Kidney glomerular epithelial cell (primary cell): Measurements from ENCODE around the gene GTF2A1.
"Not testable (repeated sequence)": the region's sequence is repeated elsewhere in the genome, so short reads cannot be mapped to it uniquely, and the experiment has no call there.

Experiments used
- DNase-seq: peaks from one replicate; lab custom pipeline; 2025; lab: John Stamatoyannopoulos, UW

Gene GTF2A1

GRCh38 chr14:81220830-81221578 lies at the start of gene GTF2A1:
GTF2A1 (minus strand) TSS chr14:81220959; CDS start chr14:81220518, 441 bp downstream.
- peak; percentile 95 for DNase-seq

- no peak for DNase-seq
Measured at GRCh38 chr14:81269979-81270375, 49.2 kb upstream of the GTF2A1 start.

- peak; percentile 91 for DNase-seq
Measured at GRCh38 chr14:81269100-81269978, 48.6 kb upstream of the GTF2A1 start.

GRCh38 chr14:81268016-81268416 lies 47.3 kb upstream of the GTF2A1 start:
- DNase-seq, result peak; percentile 97

GRCh38 chr14:81265636-81266169 lies 44.9 kb upstream of the GTF2A1 start:
- DNase-seq, result no peak

- no peak for DNase-seq
Measured at GRCh38 chr14:81264671-81265070, 43.9 kb upstream of the GTF2A1 start.

GRCh38 chr14:81263777-81264410 lies 43.1 kb upstream of the GTF2A1 start:
- no peak for DNase-seq

GRCh38 chr14:81261176-81261575 lies 40.4 kb upstream of the GTF2A1 start:
- DNase-seq, result no peak

GRCh38 chr14:81260732-81261131 lies 40.0 kb upstream of the GTF2A1 start:
- no peak for DNase-seq

GRCh38 chr14:81256289-81256960 lies 35.7 kb upstream of the GTF2A1 start:
- no peak for DNase-seq

- no peak for DNase-seq
Measured at GRCh38 chr14:81252278-81252677, 31.5 kb upstream of the GTF2A1 start.

- no peak for DNase-seq
Measured at GRCh38 chr14:81247271-81247766, 26.6 kb upstream of the GTF2A1 start.

GRCh38 chr14:81246461-81247270 lies 25.9 kb upstream of the GTF2A1 start:
- DNase-seq, result no peak

- DNase-seq, result no peak
Measured at GRCh38 chr14:81245771-81246170, 25.0 kb upstream of the GTF2A1 start.

- not testable (repeated sequence) for DNase-seq
Measured at GRCh38 chr14:81244431-81244830, 23.7 kb upstream of the GTF2A1 start.

GRCh38 chr14:81243499-81243898 lies 22.7 kb upstream of the GTF2A1 start:
- no peak for DNase-seq

- DNase-seq, result not testable (repeated sequence)
Measured at GRCh38 chr14:81236849-81237248, 16.1 kb upstream of the GTF2A1 start.

GRCh38 chr14:81236138-81236537 lies 15.4 kb upstream of the GTF2A1 start:
- DNase-seq, result no peak

- DNase-seq, result no peak
Measured at GRCh38 chr14:81235096-81235495, 14.3 kb upstream of the GTF2A1 start.

- DNase-seq, result no peak
Measured at GRCh38 chr14:81234278-81234677, 13.5 kb upstream of the GTF2A1 start.

- no peak for DNase-seq
Measured at GRCh38 chr14:81233615-81234014, 12.9 kb upstream of the GTF2A1 start.
